PFSK-1 (cell line): ENCODE results near the gene KMT5C.

ENCODE experiments used
- FOXP2 ChIP-seq: optimal IDR thresholded peaks from 2 replicates; pipeline ENCODE3; 2011; ENCODE audit warnings: borderline replicate concordance, control low read depth, inconsistent platforms; ENCODE audit not compliant: insufficient read depth; ENCODE audit errors: extremely low read length, extremely low read depth
- POLR2AphosphoS5 ChIP-seq: IDR thresholded peaks from 2 replicates; pipeline ENCODE4 v1.6.1; 2012; ENCODE audit warnings: low read depth, mild to moderate bottlenecking, control low read depth, low read length, moderate library complexity
- SIN3A ChIP-seq: IDR thresholded peaks from 2 replicates; pipeline ENCODE4 v1.6.1; 2012; ENCODE audit warnings: mild to moderate bottlenecking, low read length, moderate library complexity, borderline replicate concordance; ENCODE audit not compliant: insufficient read depth
- TAF1 ChIP-seq: IDR thresholded peaks from 2 replicates; pipeline ENCODE4 v1.6.1; 2012; ENCODE audit warnings: low read length, control low read depth, borderline replicate concordance; ENCODE audit not compliant: insufficient read depth
- TF ChIP-seq, protein P1 (sequence below), 2 experiments: IDR thresholded peaks; 2 replicates each; pipeline versions ENCODE4 v1.6.1 to v1.8.0; 2011 to 2012; ENCODE audit warnings: low read depth in 2 of 2, low read length in 2 of 2, control low read depth in 1 of 2, inconsistent platforms in 1 of 2, mild to moderate bottlenecking in 1 of 2, moderate library complexity in 1 of 2; ENCODE audit not compliant: insufficient read depth in 1 of 2

DNA sequence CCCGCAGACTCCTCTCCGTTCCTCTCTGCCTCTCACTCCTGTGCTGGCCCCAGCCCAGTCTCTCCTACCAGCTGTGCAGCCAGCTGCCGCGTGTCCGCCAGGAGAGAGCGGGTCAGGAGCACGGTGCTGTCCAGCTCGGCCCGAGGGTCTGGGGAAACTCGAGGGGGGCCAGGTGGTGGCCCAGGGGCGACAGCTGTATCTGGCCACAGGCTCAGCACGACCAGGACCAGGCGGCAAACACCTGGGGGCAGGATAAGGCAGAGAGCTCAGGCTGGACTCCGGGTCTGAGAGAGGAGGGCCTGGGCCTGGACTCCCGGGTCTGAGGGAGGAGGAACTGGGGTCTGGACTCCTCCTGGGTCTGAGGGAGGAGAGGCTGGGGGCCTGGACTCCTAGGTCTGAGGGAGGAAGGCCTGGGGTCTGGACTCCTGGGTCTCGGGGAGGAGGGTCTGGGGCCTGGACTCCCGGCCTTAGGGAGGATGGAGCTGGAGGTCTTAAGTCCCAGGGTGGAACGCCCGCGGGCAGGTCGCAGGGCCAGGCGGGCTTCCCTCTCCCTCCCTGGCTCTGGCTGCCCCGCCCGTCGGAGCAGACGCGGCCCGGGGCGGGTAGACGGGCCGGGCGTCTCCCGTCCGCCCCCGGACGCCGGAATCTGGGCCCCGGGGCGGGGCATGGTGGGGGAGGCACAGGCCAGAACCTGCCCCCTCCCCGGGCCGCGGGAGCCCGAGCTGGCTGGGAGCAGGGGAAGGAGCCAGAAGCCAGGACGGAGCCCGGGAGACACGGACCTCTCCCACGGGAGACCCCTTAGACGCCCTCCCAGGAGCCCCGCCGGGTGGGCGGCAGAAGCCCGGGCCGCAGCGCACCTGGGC is 29.3 kb downstream of the KMT5C start:
- no peak for TF ChIP-seq POLR2AphosphoS5
- TF ChIP-seq, protein P1, sequence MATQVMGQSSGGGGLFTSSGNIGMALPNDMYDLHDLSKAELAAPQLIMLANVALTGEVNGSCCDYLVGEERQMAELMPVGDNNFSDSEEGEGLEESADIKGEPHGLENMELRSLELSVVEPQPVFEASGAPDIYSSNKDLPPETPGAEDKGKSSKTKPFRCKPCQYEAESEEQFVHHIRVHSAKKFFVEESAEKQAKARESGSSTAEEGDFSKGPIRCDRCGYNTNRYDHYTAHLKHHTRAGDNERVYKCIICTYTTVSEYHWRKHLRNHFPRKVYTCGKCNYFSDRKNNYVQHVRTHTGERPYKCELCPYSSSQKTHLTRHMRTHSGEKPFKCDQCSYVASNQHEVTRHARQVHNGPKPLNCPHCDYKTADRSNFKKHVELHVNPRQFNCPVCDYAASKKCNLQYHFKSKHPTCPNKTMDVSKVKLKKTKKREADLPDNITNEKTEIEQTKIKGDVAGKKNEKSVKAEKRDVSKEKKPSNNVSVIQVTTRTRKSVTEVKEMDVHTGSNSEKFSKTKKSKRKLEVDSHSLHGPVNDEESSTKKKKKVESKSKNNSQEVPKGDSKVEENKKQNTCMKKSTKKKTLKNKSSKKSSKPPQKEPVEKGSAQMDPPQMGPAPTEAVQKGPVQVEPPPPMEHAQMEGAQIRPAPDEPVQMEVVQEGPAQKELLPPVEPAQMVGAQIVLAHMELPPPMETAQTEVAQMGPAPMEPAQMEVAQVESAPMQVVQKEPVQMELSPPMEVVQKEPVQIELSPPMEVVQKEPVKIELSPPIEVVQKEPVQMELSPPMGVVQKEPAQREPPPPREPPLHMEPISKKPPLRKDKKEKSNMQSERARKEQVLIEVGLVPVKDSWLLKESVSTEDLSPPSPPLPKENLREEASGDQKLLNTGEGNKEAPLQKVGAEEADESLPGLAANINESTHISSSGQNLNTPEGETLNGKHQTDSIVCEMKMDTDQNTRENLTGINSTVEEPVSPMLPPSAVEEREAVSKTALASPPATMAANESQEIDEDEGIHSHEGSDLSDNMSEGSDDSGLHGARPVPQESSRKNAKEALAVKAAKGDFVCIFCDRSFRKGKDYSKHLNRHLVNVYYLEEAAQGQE (IDR thresholded peaks at IDR 0.05; ENCODE audit: insufficient read depth in 1 of 2, low read depth in 2 of 2, low read length in 2 of 2): no peak
- no peak for TF ChIP-seq SIN3A
- TF ChIP-seq TAF1: no peak
- no peak for TF ChIP-seq FOXP2
